Right cardiac atrium (tissue), 5 donors: ENCODE results near the gene DBNL. TPM values are rescaled to one million over a fixed set of nuclear protein-coding genes. Genes with fewer than 3 reads are reported as not detected.
A peak's percentile ranks its signal among the peaks of the same experiment; 100 is the strongest.

Experiments used
- ATAC-seq, 2 donors: fragments of 200-7000 bp; cut with Tn5 transposase; one replicate each; pipeline versions ENCODE4 v1.8.0 to v1.9.1; 2020; ENCODE audit warnings: moderate library complexity in 2 of 2, mild to moderate bottlenecking in 1 of 2
- DNase-seq, 3 donors: peaks; one replicate each; pipeline ENCODE4 v3.0.0-alpha.2; 2020
- H3K27ac ChIP-seq: one replicate; pipeline ENCODE4 v1.5.1; 2013; ENCODE audit warnings: mild to moderate bottlenecking, low read length, control low read depth, moderate library complexity
- H3K27me3 ChIP-seq: one replicate; pipeline ENCODE4 v1.6.1; 2013; ENCODE audit not compliant: control insufficient read depth, insufficient read depth
- H3K4me1 ChIP-seq: one replicate; pipeline ENCODE4 v1.6.1; 2013; ENCODE audit warnings: low read length; ENCODE audit not compliant: control insufficient read depth, insufficient read depth
- H3K4me3 ChIP-seq: one replicate; pipeline ENCODE4 v1.5.1; 2013; ENCODE audit warnings: low read length, control low read depth
- H3K9me3 ChIP-seq: one replicate; pipeline ENCODE4 v1.6.1; 2013; ENCODE audit warnings: low read length; ENCODE audit not compliant: control insufficient read depth
- WGBS: extraction: QIAGEN DNeasy Blood & Tissue Kit; methylation state at CpG from one replicate; pipeline ENCODE4 v1.1.7; 2013; 5-methylcytosine and 5-hydroxymethylcytosine counted together
- intact Hi-C, 4 donors: fragments of 100-400 bp; cut with DNase I; formaldehyde crosslinking; loops; one replicate each; pipeline versions ENCODE4 v1.11.0 to v1.14.0; 2022 to 2023
- polyA plus RNA-seq: library from polyadenylated mRNA; stranded (reverse); fragments of 200-250 nt; gene quantifications from one replicate; pipeline ENCODE4 v1.2.3, GENCODE V29; 2013
- total RNA-seq, 4 donors: library from RNA; stranded (reverse); fragmentation: NEBNext Ultra II Directional; extraction: Animal tissue kit (Norgen Biotek cat#: 25700); gene quantifications; one replicate each; pipeline ENCODE4 v1.2.1, GENCODE V29; 2021
- donor health status: healthy with polysubstance abuse.
- donor health status: DM: no; HTN: yes; CAD: no.
- donor health status: DM: no; HTN: no; CAD: no.
- donor health status: DM: no; HTN: yes; CAD: no; lungs with severe emphysema.
- donor health status: DM: yes; HTN: yes; CAD: no.

Gene DBNL
- total and polyA plus RNA-seq, 5 donors, result 34.3 to 44.6 (median 37.5) TPM

GRCh38 chr7:44063547-44063893 lies 19.0 kb downstream of the DBNL start:
- H3K27me3 ChIP-seq, result no peaks in the 10 kb centered on the region
- DNase-seq (no peak), ATAC-seq (no peak)
- H3K27ac ChIP-seq, result peak overlapping the region; percentile 52
- intact Hi-C loops, result no loop called here
- 25% methylated on average over 10 of the region's 10 CpGs for WGBS
- peaks cover 13% of the 10 kb centered on the region for H3K4me1 ChIP-seq
- no peaks in the 10 kb centered on the region for H3K9me3 ChIP-seq
- H3K4me3 ChIP-seq, result peak overlapping the region; percentile 54

GRCh38 chr7:44063894-44064651 lies 19.6 kb downstream of the DBNL start:
- WGBS, result 22% methylated on average over 16 of the region's 16 CpGs
- Histone ChIP-seq H3K9me3 (no peaks in the 10 kb centered on the region), H3K27me3 (no peaks in the 10 kb centered on the region), H3K27ac (peak overlapping the region; percentile 52), H3K4me3 (peak overlapping the region; percentile 54), H3K4me1 (peaks cover 13% of the 10 kb centered on the region)
- intact Hi-C loops, result no loop called here
- DNase-seq (peak in 2 of 3 donors; percentile 71 to 74), ATAC-seq (peak in 1 of 2 donors; percentile 3)

- 12% methylated on average over 33 of the region's 33 CpGs for WGBS
- Histone ChIP-seq H3K27ac (peak overlapping the region; percentile 52), H3K9me3 (no peaks in the 10 kb centered on the region), H3K4me3 (peak overlapping the region; percentile 54), H3K27me3 (no peaks in the 10 kb centered on the region), H3K4me1 (peaks cover 13% of the 10 kb centered on the region)
- ATAC-seq, result peak; percentile 1 to 12
- DNase-seq, result peak in 2 of 3 donors; percentile 36 to 73
- intact Hi-C loops, result no loop called here
Measured at GRCh38 chr7:44064791-44065430, 20.4 kb downstream of the DBNL start.

GRCh38 chr7:44065431-44066110 lies 21.1 kb downstream of the DBNL start, which contains the start of gene PGAM2:
Gene PGAM2, minus strand, starts transcription at chr7:44065567. Its CDS starts 38 bp downstream, at chr7:44065529.
- H3K27ac ChIP-seq, result peak within 1 kb of the TSS; percentile 52
- peak within 1 kb of the TSS; percentile 54 for H3K4me3 ChIP-seq
- peak; percentile 56 to 65 for ATAC-seq
- intact Hi-C loops, result no loop called here
- H3K27me3 ChIP-seq, result no peaks in the 10 kb centered on the region
- DNase-seq, result peak; percentile 78 to 92 (median 89)
- 12% methylated on average over 14 of the region's 14 CpGs for WGBS
- no peaks in the 10 kb centered on the region for H3K9me3 ChIP-seq
- H3K4me1 ChIP-seq, result peaks cover 13% of the 10 kb centered on the region

GRCh38 chr7:44066111-44066460 lies 21.6 kb downstream of the DBNL start:
- intact Hi-C loops, result no loop called here
- no peak overlapping the region for H3K4me3 ChIP-seq
- peak overlapping the region; percentile 50 for H3K27ac ChIP-seq
- no peaks in the 10 kb centered on the region for H3K27me3 ChIP-seq
- H3K4me1 ChIP-seq, result peaks cover 13% of the 10 kb centered on the region
- 37% methylated on average over 6 of the region's 6 CpGs for WGBS
- no peak for ATAC-seq
- no peak for DNase-seq
- no peaks in the 10 kb centered on the region for H3K9me3 ChIP-seq

GRCh38 chr7:44066494-44067063 lies 22.1 kb downstream of the DBNL start:
- Histone ChIP-seq H3K9me3 (no peaks in the 10 kb centered on the region), H3K27ac (no peak overlapping the region), H3K4me1 (peaks cover 13% of the 10 kb centered on the region), H3K4me3 (no peak overlapping the region), H3K27me3 (no peaks in the 10 kb centered on the region)
- ATAC-seq (no peak), DNase-seq (peak in 2 of 3 donors; percentile 55 to 60)
- WGBS, result 65% methylated on average over 7 of the region's 7 CpGs
- intact Hi-C loops, result no loop called here

GRCh38 chr7:44067064-44067951 lies 22.8 kb downstream of the DBNL start:
- WGBS, result 77% methylated on average over 11 of the region's 11 CpGs
- Histone ChIP-seq H3K27me3 (no peaks in the 10 kb centered on the region), H3K4me3 (no peak overlapping the region), H3K4me1 (peaks cover 13% of the 10 kb centered on the region), H3K27ac (no peak overlapping the region), H3K9me3 (no peaks in the 10 kb centered on the region)
- intact Hi-C loops, result no loop called here
- ATAC-seq, result no peak
- peak; percentile 8 to 45 (median 42) for DNase-seq

GRCh38 chr7:44068054-44068453 lies 23.6 kb downstream of the DBNL start:
- no peak overlapping the region for H3K4me3 ChIP-seq
- intact Hi-C loops, result no loop called here
- WGBS, result 59% methylated on average over 7 of the region's 7 CpGs
- H3K4me1 ChIP-seq, result peaks cover 13% of the 10 kb centered on the region
- H3K9me3 ChIP-seq, result no peaks in the 10 kb centered on the region
- no peaks in the 10 kb centered on the region for H3K27me3 ChIP-seq
- DNase-seq (peak; percentile 18 to 54 (median 49)), ATAC-seq (no peak)
- no peak overlapping the region for H3K27ac ChIP-seq

- Histone ChIP-seq H3K4me1 (peaks cover 3% of the 10 kb centered on the region), H3K27ac (peak overlapping the region; percentile 2), H3K27me3 (no peaks in the 10 kb centered on the region), H3K4me3 (no peak overlapping the region), H3K9me3 (no peaks in the 10 kb centered on the region)
- intact Hi-C loops, result loop anchor here in 3 of 4 donors (5.0 to 10.0 kb wide), 2 partner anchors 115 to 123 kb away; partner anchors contain the start of gene GCK (in 1 of the 3)
- ATAC-seq, result no peak
- 65% methylated on average over 9 of the region's 9 CpGs for WGBS
- peak; percentile 2 to 24 (median 16) for DNase-seq
Measured at GRCh38 chr7:44071726-44072363, 27.3 kb downstream of the DBNL start.
